Measurements from ENCODE around the gene TMEM87B. TPM values are rescaled to one million over a fixed set of nuclear protein-coding genes. Genes with fewer than 3 reads are reported as not detected.

TMEM87B gene
- total RNA-seq, 4 donors from 2014 or later = 12.5 to 25.4 (median 22.8) TPM

GRCh38 chr2:112150851-112151250 lies 95.8 kb downstream of the TMEM87B start:
- Histone ChIP-seq H3K4me3 (no peak overlapping the region), H3K4me1 (no peaks in the 10 kb centered on the region), H3K9me3 (no peaks in the 10 kb centered on the region), H3K36me3 (no peaks in the 10 kb centered on the region), H3K27ac (no peak overlapping the region), H3K27me3 (no peaks in the 10 kb centered on the region)
- no peak for ATAC-seq
- TF ChIP-seq POLR2A (IDR thresholded peaks at IDR 0.05) = no peak
- TF ChIP-seq EP300 (IDR thresholded peaks at IDR 0.05) = no peak
- WGBS, 2 donors (ENCODE audit: low coverage in 1 of 2) = 76 to 90% methylated on average over 3 to 11 of the region's 11 CpGs

- ATAC-seq = no peak
These were observed 96.2 kb downstream of the TMEM87B start for GRCh38 chr2:112151271-112151670.

GRCh38 chr2:112151701-112152440 lies 96.8 kb downstream of the TMEM87B start:
- WGBS, 2 donors (ENCODE audit: low coverage in 1 of 2) = 92 to 94% methylated on average over 3 to 6 of the region's 18 CpGs
- no peak for ATAC-seq
- no peaks in the 10 kb centered on the region for H3K4me1 ChIP-seq
- no peaks in the 10 kb centered on the region for H3K9me3 ChIP-seq
- H3K36me3 ChIP-seq = no peaks in the 10 kb centered on the region
- TF ChIP-seq POLR2AphosphoS5 (IDR thresholded peaks at IDR 0.05) (no peak), POLR2A (IDR thresholded peaks at IDR 0.05) (no peak), EP300 (IDR thresholded peaks at IDR 0.05) (no peak)
- no peak overlapping the region for H3K27ac ChIP-seq
- H3K4me3 ChIP-seq = no peak overlapping the region
- no peaks in the 10 kb centered on the region for H3K27me3 ChIP-seq

More at GRCh38 chr2:112151271-112151670, 96.2 kb downstream of the TMEM87B start:
- TF ChIP-seq POLR2A (IDR thresholded peaks at IDR 0.05) (no peak), POLR2AphosphoS5 (IDR thresholded peaks at IDR 0.05) (no peak), EP300 (IDR thresholded peaks at IDR 0.05) (no peak)
- Histone ChIP-seq H3K36me3 (no peaks in the 10 kb centered on the region), H3K9me3 (no peaks in the 10 kb centered on the region), H3K4me3 (no peak overlapping the region), H3K27ac (no peak overlapping the region), H3K27me3 (no peaks in the 10 kb centered on the region), H3K4me1 (no peaks in the 10 kb centered on the region)
- 81 to 97% methylated on average over 5 of the region's 5 CpGs for WGBS, 2 donors (ENCODE audit: low coverage in 1 of 2)

- H3K36me3 ChIP-seq = no peaks in the 10 kb centered on the region
- H3K4me1 ChIP-seq = no peaks in the 10 kb centered on the region
- H3K27me3 ChIP-seq = no peaks in the 10 kb centered on the region
- H3K9me3 ChIP-seq = no peaks in the 10 kb centered on the region
- no peak overlapping the region for H3K4me3 ChIP-seq
- 85% methylated on average over 8 of the region's 10 CpGs; no CpG with 5 or more reads in 1 of the 2 donors for WGBS, 2 donors (ENCODE audit: low coverage in 1 of 2)
- no peak for TF ChIP-seq POLR2A (IDR thresholded peaks at IDR 0.05)
- no peak for TF ChIP-seq POLR2AphosphoS5 (IDR thresholded peaks at IDR 0.05)
- TF ChIP-seq EP300 (IDR thresholded peaks at IDR 0.05) = no peak
- no peak for ATAC-seq
- no peak overlapping the region for H3K27ac ChIP-seq
These were observed 97.6 kb downstream of the TMEM87B start for GRCh38 chr2:112152476-112153178.

GRCh38 chr2:112153179-112153490 lies 98.1 kb downstream of the TMEM87B start:
- ATAC-seq = no peak
- H3K36me3 ChIP-seq = no peaks in the 10 kb centered on the region
- TF ChIP-seq EP300 (IDR thresholded peaks at IDR 0.05) (no peak), CTCF (IDR thresholded peaks at IDR 0.05) (no peak), POLR2A (IDR thresholded peaks at IDR 0.05) (no peak), POLR2AphosphoS5 (IDR thresholded peaks at IDR 0.05) (no peak)
- 75 to 96% methylated on average over 5 to 10 of the region's 12 CpGs for WGBS, 2 donors (ENCODE audit: low coverage in 1 of 2)
- no peak overlapping the region for H3K4me3 ChIP-seq
- no peaks in the 10 kb centered on the region for H3K27me3 ChIP-seq
- H3K27ac ChIP-seq = no peak overlapping the region
- no peaks in the 10 kb centered on the region for H3K4me1 ChIP-seq
- H3K9me3 ChIP-seq = no peaks in the 10 kb centered on the region

- ATAC-seq = no peak
- TF ChIP-seq POLR2A (IDR thresholded peaks at IDR 0.05) (no peak), EP300 (IDR thresholded peaks at IDR 0.05) (no peak), CTCF (IDR thresholded peaks at IDR 0.05) (no peak), POLR2AphosphoS5 (IDR thresholded peaks at IDR 0.05) (no peak)
These were observed 98.4 kb downstream of the TMEM87B start for GRCh38 chr2:112153501-112153900.

More at GRCh38 chr2:112153501-112153900, 98.4 kb downstream of the TMEM87B start:
- H3K36me3 ChIP-seq = no peaks in the 10 kb centered on the region
- no peaks in the 10 kb centered on the region for H3K9me3 ChIP-seq
- H3K4me1 ChIP-seq = no peaks in the 10 kb centered on the region
- no peak overlapping the region for H3K4me3 ChIP-seq
- H3K27ac ChIP-seq = no peak overlapping the region
- 94 to 100% methylated on average over 3 to 4 of the region's 10 CpGs for WGBS, 2 donors (ENCODE audit: low coverage in 1 of 2)
- H3K27me3 ChIP-seq = no peaks in the 10 kb centered on the region
